HL-60 (cell line): ENCODE data around the gene TPM1.

Experiments used
- DNase-seq, 2 experiments: peaks; one replicate each; pipeline ENCODE4 v3.0.0-alpha.2; 2010 to 2020; ENCODE audit warnings: low read depth in 1 of 2, low spot score in 1 of 2
- H3K27ac ChIP-seq: fragments of 250-450 bp; sonication (Bioruptor Pico); replicated peaks from 2 replicates; pipeline ENCODE4 v1.5.1; 2020; ENCODE audit warnings: mild to moderate bottlenecking, moderate library complexity
- H3K27me3 ChIP-seq: fragments of 250-450 bp; sonication (Bioruptor Pico); 2 replicates; pipeline ENCODE4 v1.5.1; 2021; ENCODE audit warnings: mild to moderate bottlenecking, moderate library complexity; ENCODE audit not compliant: insufficient read depth, poor library complexity, severe bottlenecking
- H3K4me3 ChIP-seq: replicated peaks from 2 replicates; pipeline ENCODE4 v1.5.1; 2011; ENCODE audit warnings: mild to moderate bottlenecking, control low read depth, low read length; ENCODE audit not compliant: insufficient read depth
- GABPA ChIP-seq: IDR thresholded peaks from 2 replicates; pipeline ENCODE4 v1.6.1; 2012; ENCODE audit warnings: low read depth
- POLR2AphosphoS5 ChIP-seq: IDR thresholded peaks from 2 replicates; pipeline ENCODE4 v1.6.1; 2012; ENCODE audit warnings: low read depth
- SPI1 ChIP-seq: IDR thresholded peaks from 2 replicates; pipeline ENCODE4 v1.6.1; 2012; ENCODE audit warnings: low read depth, mild to moderate bottlenecking, borderline replicate concordance
- TF ChIP-seq, protein P1 (sequence below): IDR thresholded peaks from one replicate; pipeline ENCODE4 v1.5.1; 2011; ENCODE audit warnings: low read length, control low read depth, inconsistent platforms; ENCODE audit not compliant: insufficient read depth
- TF ChIP-seq, protein P2 (sequence below): IDR thresholded peaks from 2 replicates; pipeline ENCODE4 v1.6.1; 2012; ENCODE audit warnings: low read depth; ENCODE audit not compliant: insufficient replicate concordance

The TPM1 gene

DNA sequence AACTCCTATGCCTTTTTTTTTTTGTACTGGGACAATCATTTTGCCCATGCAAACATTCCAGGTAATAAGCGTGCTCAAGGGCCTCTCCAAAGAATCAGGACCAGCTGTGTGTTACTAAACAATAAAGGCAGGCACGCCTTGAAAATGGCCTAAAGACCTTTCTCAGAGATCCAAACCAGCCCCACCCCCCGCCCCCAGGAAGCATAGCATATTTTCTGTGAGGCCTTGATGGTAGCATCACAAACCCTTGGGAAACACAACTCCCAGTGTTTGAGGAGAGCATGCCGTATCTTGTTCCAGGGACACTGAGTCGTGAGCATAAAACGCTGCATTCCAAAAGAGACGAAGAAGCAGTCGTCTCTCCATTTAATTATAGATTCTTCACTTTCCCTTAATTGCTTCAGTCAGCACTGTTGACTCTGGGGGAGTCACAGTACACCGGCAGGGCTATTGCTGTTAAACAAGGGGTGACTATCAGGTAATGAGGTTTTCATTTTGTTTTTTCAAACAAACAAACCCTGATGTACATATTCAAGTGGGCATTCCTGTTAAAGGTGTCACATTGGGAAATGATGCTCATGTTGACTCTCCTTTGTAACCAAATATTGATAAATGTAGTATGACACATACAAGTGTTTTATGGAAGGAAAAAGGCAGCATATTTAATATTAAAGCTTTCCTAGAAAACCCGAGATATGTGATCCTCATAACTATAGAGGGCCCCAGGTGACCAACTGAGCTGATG lies 4.4 kb upstream of the TPM1 start:
- Histone ChIP-seq H3K4me3 (no peak overlapping the region), H3K27me3 (peaks cover 38% of the 10 kb centered on the region), H3K27ac (no peak overlapping the region)
- TF ChIP-seq POLR2AphosphoS5 (no peak), GABPA (no peak), SPI1 (no peak)
- TF ChIP-seq, protein P1, sequence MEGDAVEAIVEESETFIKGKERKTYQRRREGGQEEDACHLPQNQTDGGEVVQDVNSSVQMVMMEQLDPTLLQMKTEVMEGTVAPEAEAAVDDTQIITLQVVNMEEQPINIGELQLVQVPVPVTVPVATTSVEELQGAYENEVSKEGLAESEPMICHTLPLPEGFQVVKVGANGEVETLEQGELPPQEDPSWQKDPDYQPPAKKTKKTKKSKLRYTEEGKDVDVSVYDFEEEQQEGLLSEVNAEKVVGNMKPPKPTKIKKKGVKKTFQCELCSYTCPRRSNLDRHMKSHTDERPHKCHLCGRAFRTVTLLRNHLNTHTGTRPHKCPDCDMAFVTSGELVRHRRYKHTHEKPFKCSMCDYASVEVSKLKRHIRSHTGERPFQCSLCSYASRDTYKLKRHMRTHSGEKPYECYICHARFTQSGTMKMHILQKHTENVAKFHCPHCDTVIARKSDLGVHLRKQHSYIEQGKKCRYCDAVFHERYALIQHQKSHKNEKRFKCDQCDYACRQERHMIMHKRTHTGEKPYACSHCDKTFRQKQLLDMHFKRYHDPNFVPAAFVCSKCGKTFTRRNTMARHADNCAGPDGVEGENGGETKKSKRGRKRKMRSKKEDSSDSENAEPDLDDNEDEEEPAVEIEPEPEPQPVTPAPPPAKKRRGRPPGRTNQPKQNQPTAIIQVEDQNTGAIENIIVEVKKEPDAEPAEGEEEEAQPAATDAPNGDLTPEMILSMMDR = no peak
- TF ChIP-seq, protein P2, sequence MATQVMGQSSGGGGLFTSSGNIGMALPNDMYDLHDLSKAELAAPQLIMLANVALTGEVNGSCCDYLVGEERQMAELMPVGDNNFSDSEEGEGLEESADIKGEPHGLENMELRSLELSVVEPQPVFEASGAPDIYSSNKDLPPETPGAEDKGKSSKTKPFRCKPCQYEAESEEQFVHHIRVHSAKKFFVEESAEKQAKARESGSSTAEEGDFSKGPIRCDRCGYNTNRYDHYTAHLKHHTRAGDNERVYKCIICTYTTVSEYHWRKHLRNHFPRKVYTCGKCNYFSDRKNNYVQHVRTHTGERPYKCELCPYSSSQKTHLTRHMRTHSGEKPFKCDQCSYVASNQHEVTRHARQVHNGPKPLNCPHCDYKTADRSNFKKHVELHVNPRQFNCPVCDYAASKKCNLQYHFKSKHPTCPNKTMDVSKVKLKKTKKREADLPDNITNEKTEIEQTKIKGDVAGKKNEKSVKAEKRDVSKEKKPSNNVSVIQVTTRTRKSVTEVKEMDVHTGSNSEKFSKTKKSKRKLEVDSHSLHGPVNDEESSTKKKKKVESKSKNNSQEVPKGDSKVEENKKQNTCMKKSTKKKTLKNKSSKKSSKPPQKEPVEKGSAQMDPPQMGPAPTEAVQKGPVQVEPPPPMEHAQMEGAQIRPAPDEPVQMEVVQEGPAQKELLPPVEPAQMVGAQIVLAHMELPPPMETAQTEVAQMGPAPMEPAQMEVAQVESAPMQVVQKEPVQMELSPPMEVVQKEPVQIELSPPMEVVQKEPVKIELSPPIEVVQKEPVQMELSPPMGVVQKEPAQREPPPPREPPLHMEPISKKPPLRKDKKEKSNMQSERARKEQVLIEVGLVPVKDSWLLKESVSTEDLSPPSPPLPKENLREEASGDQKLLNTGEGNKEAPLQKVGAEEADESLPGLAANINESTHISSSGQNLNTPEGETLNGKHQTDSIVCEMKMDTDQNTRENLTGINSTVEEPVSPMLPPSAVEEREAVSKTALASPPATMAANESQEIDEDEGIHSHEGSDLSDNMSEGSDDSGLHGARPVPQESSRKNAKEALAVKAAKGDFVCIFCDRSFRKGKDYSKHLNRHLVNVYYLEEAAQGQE = no peak
- DNase-seq = no peak

DNA sequence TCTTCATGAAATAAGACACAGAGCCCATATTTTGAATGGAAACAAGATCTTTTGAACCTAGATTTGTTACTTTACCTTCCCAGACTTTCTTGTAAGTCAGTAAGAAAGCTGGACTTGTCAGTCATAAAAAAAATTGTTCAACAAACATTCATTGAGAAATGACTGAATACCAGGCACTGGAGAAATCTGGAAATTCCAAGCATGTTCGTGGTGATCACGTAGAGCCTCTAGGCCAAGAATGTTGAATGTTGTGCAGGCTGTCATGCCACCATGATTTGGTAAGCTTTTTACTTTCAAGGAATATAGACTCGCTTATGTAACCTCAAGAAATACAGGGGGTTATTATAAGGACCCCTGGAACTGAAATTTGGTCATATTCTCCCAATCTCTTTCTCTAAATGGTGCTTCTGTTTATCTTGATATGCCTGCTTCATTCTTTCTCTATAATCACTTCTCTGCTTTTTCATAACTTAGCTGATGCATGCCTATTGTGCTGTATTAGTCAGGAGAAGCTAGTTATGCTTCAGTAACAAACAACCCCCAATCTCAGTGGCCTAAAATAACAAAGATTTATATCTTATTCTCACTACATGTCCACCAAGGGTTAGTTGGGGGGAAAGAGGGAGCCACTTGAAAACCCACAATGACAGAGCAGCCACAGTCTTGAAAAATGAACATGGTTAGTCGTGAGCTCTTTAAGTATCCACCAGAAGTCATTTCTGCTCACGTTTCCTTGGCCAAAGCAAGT lies 3.4 kb upstream of the TPM1 start:
- no peak overlapping the region for H3K27ac ChIP-seq
- TF ChIP-seq POLR2AphosphoS5 (no peak), SPI1 (no peak), GABPA (no peak)
- TF ChIP-seq, protein P2 = no peak
- TF ChIP-seq, protein P1 = no peak
- H3K4me3 ChIP-seq = no peak overlapping the region
- DNase-seq = no peak
- peaks cover 48% of the 10 kb centered on the region for H3K27me3 ChIP-seq

DNA sequence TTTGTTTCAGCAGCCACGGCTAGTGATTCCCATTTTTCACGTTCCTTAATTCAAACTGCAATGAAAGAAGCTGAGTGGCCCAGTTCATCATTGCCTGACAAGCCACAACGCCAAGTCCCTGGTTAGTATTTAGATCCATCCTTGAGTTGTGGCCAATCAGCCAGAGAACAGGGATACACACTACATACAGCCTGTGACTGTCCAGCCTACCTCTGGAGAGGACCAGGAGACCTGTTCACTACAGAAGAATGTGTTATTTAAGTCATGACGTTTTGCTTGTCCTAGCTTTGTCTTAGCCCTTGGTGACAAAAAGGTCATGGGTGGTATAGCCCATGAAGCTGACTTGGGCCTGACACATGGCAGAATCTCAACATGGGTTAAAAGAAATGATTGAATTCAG lies 2.7 kb upstream of the TPM1 start:
- peaks cover 49% of the 10 kb centered on the region for H3K27me3 ChIP-seq
- TF ChIP-seq, protein P1 = no peak
- no peak for TF ChIP-seq GABPA
- TF ChIP-seq, protein P2 = no peak
- TF ChIP-seq SPI1 = no peak
- TF ChIP-seq POLR2AphosphoS5 = no peak
- H3K4me3 ChIP-seq = no peak overlapping the region
- H3K27ac ChIP-seq = no peak overlapping the region
- DNase-seq = no peak
